H1 (cell line): ENCODE data around the gene WNT1. TPM values are rescaled to one million over a fixed set of nuclear protein-coding genes. Genes with fewer than 3 reads are reported as not detected.

Source experiments
- CTCF ChIA-PET: fragments of 300-600 bp; sonication (Branson Sonifier 250); formaldehyde crosslinking; loops from one replicate; lab custom pipeline; 2021; ENCODE audit not compliant: partially characterized antibody; lab: Charles Lee
- POLR2A ChIA-PET: fragments of 300-600 bp; sonication (Branson Sonifier 250); formaldehyde crosslinking; loops from one replicate; lab custom pipeline; 2021; ENCODE audit warnings: inconsistent platforms; ENCODE audit not compliant: partially characterized antibody; lab: Charles Lee
- DNase-seq, 2 experiments: peaks; one replicate each; pipeline versions ENCODE4 v3.0.0 to v3.0.0-alpha.2; 2010 to 2022; ENCODE audit warnings: low spot score in 2 of 2, low read depth in 1 of 2, mixed read lengths in 1 of 2
- FAIRE-seq: peaks from 2 replicates; lab custom pipeline; 2011; peaks lifted over from hg19 to GRCh38; lab: Jason Lieb, UNC
- H2AFZ ChIP-seq: 2 replicates; pipeline ENCODE4 v1.8.1; 2012; ENCODE audit warnings: low read length, inconsistent platforms
- H2AK5ac ChIP-seq: 2 replicates; pipeline ENCODE4 v1.6.1; 2013; ENCODE audit warnings: low read depth, low read length
- H2BK120ac ChIP-seq: replicated peaks from 2 replicates; pipeline ENCODE3; 2013; ENCODE audit warnings: low read depth, low read length, inconsistent platforms
- H2BK12ac ChIP-seq: 2 replicates; pipeline ENCODE4 v1.6.1; 2013; ENCODE audit warnings: low read depth, low read length
- H2BK15ac ChIP-seq: 2 replicates; pipeline ENCODE4 v1.6.1; 2013; ENCODE audit warnings: low read length
- H2BK20ac ChIP-seq: 2 replicates; pipeline ENCODE4 v1.6.1; 2013; ENCODE audit warnings: low read length
- H2BK5ac ChIP-seq: 2 replicates; pipeline ENCODE4 v1.6.1; 2013; ENCODE audit warnings: low read depth, low read length
- H3K14ac ChIP-seq: 2 replicates; pipeline ENCODE4 v1.6.1; 2013; ENCODE audit warnings: inconsistent platforms; ENCODE audit not compliant: insufficient read length
- H3K18ac ChIP-seq: 2 replicates; pipeline ENCODE4 v1.6.1; 2013; ENCODE audit warnings: low read length; ENCODE audit errors: extremely low read depth
- H3K23ac ChIP-seq: 2 replicates; pipeline ENCODE4 v1.6.1; 2013; ENCODE audit warnings: inconsistent platforms; ENCODE audit not compliant: insufficient read length
- H3K23me2 ChIP-seq: 2 replicates; pipeline ENCODE4 v1.6.1; 2013; ENCODE audit warnings: low read depth, low read length
- H3K27ac ChIP-seq: 2 replicates; pipeline ENCODE4 v1.6.1; 2011; ENCODE audit warnings: low read depth, low read length, inconsistent platforms
- H3K27me3 ChIP-seq, 4 experiments: replicated peaks in 1 of 4; 1 replicate in 1 of 4; 2 replicates in 3 of 4; pipeline versions ENCODE4 v1.6.1 to v1.8.1; 2011 to 2013; ENCODE audit warnings: low read length in 3 of 4, mild to moderate bottlenecking in 3 of 4, inconsistent platforms in 2 of 4, mixed read lengths in 2 of 4, moderate library complexity in 1 of 4; ENCODE audit not compliant: control insufficient read depth in 3 of 4, insufficient read depth in 3 of 4; ENCODE audit errors: extremely low read depth in 1 of 4
- H3K36me3 ChIP-seq, 4 experiments: 2 replicates each; pipeline versions ENCODE4 v1.6.1 to v1.8.1; 2011 to 2013; ENCODE audit warnings: mild to moderate bottlenecking in 4 of 4, low read length in 3 of 4, moderate library complexity in 2 of 4, control low read depth in 1 of 4, inconsistent platforms in 1 of 4; ENCODE audit not compliant: insufficient read depth in 4 of 4, control insufficient read depth in 2 of 4
- H3K4ac ChIP-seq: replicated peaks from 2 replicates; pipeline ENCODE3; 2013; ENCODE audit warnings: low read length, low read depth, mixed read lengths, inconsistent platforms; ENCODE audit not compliant: insufficient read length
- H3K4me1 ChIP-seq, 4 experiments: replicated peaks in 1 of 4; 1 replicate in 1 of 4; 2 replicates in 3 of 4; pipeline versions ENCODE4 v1.6.1 to v1.8.1; 2011 to 2013; ENCODE audit warnings: low read length in 3 of 4, inconsistent platforms in 2 of 4, mixed read lengths in 1 of 4; ENCODE audit not compliant: insufficient read depth in 4 of 4, control insufficient read depth in 3 of 4
- H3K4me2 ChIP-seq, 2 experiments: 2 replicates each; pipeline versions ENCODE4 v1.6.1 to v1.8.1; 2011 to 2013; ENCODE audit warnings: low read depth in 2 of 2, low read length in 2 of 2, control low read depth in 1 of 2, inconsistent platforms in 1 of 2, mild to moderate bottlenecking in 1 of 2; ENCODE audit not compliant: insufficient read depth in 1 of 2
- H3K4me3 ChIP-seq, 4 experiments: fragments of 200-600, 300-600 bp in 1 of 4; sonication (generic), shearing (Covaris generic), sonication (Bioruptor Twin) in 1 of 4; 2 replicates each; pipeline versions ENCODE4 v1.5.1 to v1.8.1; 2011 to 2016; ENCODE audit warnings: low read length in 4 of 4, low read depth in 3 of 4, control low read depth in 2 of 4, inconsistent platforms in 2 of 4, mild to moderate bottlenecking in 2 of 4, mixed read lengths in 1 of 4, moderate library complexity in 1 of 4; ENCODE audit not compliant: insufficient read depth in 2 of 4; ENCODE audit errors: extremely low read depth in 1 of 4
- H3K56ac ChIP-seq: replicated peaks from 2 replicates; pipeline ENCODE3; 2013; ENCODE audit warnings: low read depth, mild to moderate bottlenecking, mixed read lengths, low read length, inconsistent platforms; ENCODE audit not compliant: insufficient read length
- H3K79me1 ChIP-seq: 2 replicates; pipeline ENCODE4 v1.6.1; 2013; ENCODE audit warnings: low read depth, low read length, control low read depth
- H3K79me2 ChIP-seq, 2 experiments: 2 replicates each; pipeline versions ENCODE4 v1.6.1 to v1.8.1; 2012 to 2013; ENCODE audit warnings: low read length in 2 of 2, mild to moderate bottlenecking in 2 of 2, inconsistent platforms in 1 of 2; ENCODE audit not compliant: insufficient read depth in 2 of 2, control insufficient read depth in 1 of 2
- H3K9ac ChIP-seq, 4 experiments: replicated peaks in 1 of 4; 1 replicate in 1 of 4; 2 replicates in 3 of 4; pipeline versions ENCODE4 v1.6.1 to v1.8.1; 2011 to 2013; ENCODE audit warnings: low read depth in 3 of 4, low read length in 3 of 4, control low read depth in 2 of 4, mild to moderate bottlenecking in 2 of 4, moderate library complexity in 2 of 4, inconsistent platforms in 1 of 4; ENCODE audit errors: extremely low read depth in 1 of 4
- H3K9me3 ChIP-seq, 2 experiments: 2 replicates each; pipeline versions ENCODE4 v1.6.1 to v1.8.1; 2012 to 2013; ENCODE audit warnings: mild to moderate bottlenecking in 2 of 2, moderate library complexity in 2 of 2, control low read depth in 1 of 2, inconsistent platforms in 1 of 2, low read depth in 1 of 2, low read length in 1 of 2, mixed read lengths in 1 of 2; ENCODE audit not compliant: insufficient read depth in 2 of 2
- H4K20me1 ChIP-seq, 2 experiments: replicated peaks in 1 of 2; 2 replicates each; pipeline versions ENCODE3 to v1.8.1; 2011 to 2013; ENCODE audit warnings: inconsistent platforms in 2 of 2, low read length in 2 of 2, mild to moderate bottlenecking in 1 of 2; ENCODE audit not compliant: insufficient read depth in 2 of 2, control insufficient read depth in 1 of 2
- H4K5ac ChIP-seq: 2 replicates; pipeline ENCODE4 v1.6.1; 2013; ENCODE audit warnings: low read length, low read depth, mixed read lengths, inconsistent platforms; ENCODE audit not compliant: insufficient read length
- H4K8ac ChIP-seq: 2 replicates; pipeline ENCODE4 v1.8.0; 2013; ENCODE audit warnings: mild to moderate bottlenecking, moderate library complexity, low read length, inconsistent platforms; ENCODE audit not compliant: insufficient read depth; ENCODE audit errors: extremely low read depth
- H4K91ac ChIP-seq: replicated peaks from 2 replicates; pipeline ENCODE3; 2013; ENCODE audit warnings: low read length, mixed read lengths, inconsistent platforms; ENCODE audit not compliant: insufficient read length
- ASH2L ChIP-seq: fragments of 200-600, 300-600 bp; sonication (generic); IDR thresholded peaks from one replicate; pipeline ENCODE4 v1.7.1; 2017; ENCODE audit warnings: low read length
- CREB1 ChIP-seq: IDR thresholded peaks from 2 replicates; pipeline ENCODE4 v1.6.1; 2012; ENCODE audit warnings: inconsistent platforms
- CTCF ChIP-seq, 3 experiments: IDR thresholded peaks; 1 replicate in 2 of 3; 2 replicates in 1 of 3; pipeline versions ENCODE4 v1.5.1 to v1.6.1; 2011; ENCODE audit warnings: low read length in 3 of 3, mild to moderate bottlenecking in 3 of 3, inconsistent platforms in 2 of 3, low read depth in 1 of 3, moderate library complexity in 1 of 3; ENCODE audit not compliant: insufficient read depth in 1 of 3; ENCODE audit errors: control extremely low read depth in 1 of 3
- RAD21 ChIP-seq, 2 experiments: IDR thresholded peaks in 1 of 2; conservative IDR thresholded peaks in 1 of 2; 2 replicates each; pipeline ENCODE4 v1.6.1; 2011; ENCODE audit warnings: low read depth in 2 of 2, low read length in 2 of 2, improper control_type of control experiment in 1 of 2, inconsistent platforms in 1 of 2, mild to moderate bottlenecking in 1 of 2, moderate library complexity in 1 of 2
- RBBP5 ChIP-seq: IDR thresholded peaks from 2 replicates; pipeline ENCODE4 v1.7.1; 2012; ENCODE audit warnings: low read depth, mild to moderate bottlenecking, inconsistent platforms, low read length, moderate library complexity, borderline replicate concordance
- RFX5 ChIP-seq: IDR thresholded peaks from 2 replicates; pipeline ENCODE4 v1.6.1; 2011; ENCODE audit warnings: low read depth, low read length, improper control_type of control experiment, borderline replicate concordance
- SP2 ChIP-seq: IDR thresholded peaks from 2 replicates; pipeline ENCODE4 v1.6.1; 2012; ENCODE audit warnings: mild to moderate bottlenecking, low read length, inconsistent platforms
- TBP ChIP-seq: IDR thresholded peaks from 2 replicates; pipeline ENCODE4 v1.6.1; 2011; ENCODE audit warnings: low read depth, low read length, improper control_type of control experiment
- WGBS, 2 experiments: shearing (Covaris generic) in 1 of 2; methylation state at CpG; one replicate each; pipeline versions ENCODE4 v1.1.6 to v1.1.7; 2013 to 2015; ENCODE audit warnings: low lambda C conversion rate in 2 of 2, mixed read lengths in 2 of 2, inconsistent platforms in 1 of 2, low coverage in 1 of 2, missing lambda C conversion rate in 1 of 2; ENCODE audit not compliant: insufficient replicate concordance in 2 of 2, insufficient coverage in 1 of 2, insufficient read length in 1 of 2; ENCODE audit errors: extremely low coverage in 1 of 2, missing lambda C conversion rate in 1 of 2; 5-methylcytosine and 5-hydroxymethylcytosine counted together
- polyA plus RNA-seq, 7 experiments: library from polyadenylated mRNA; depleted of rRNA in 3 of 7; stranded (reverse) in 5 of 7; unstranded in 2 of 7; fragments of >200 nt in 5 of 7; fragments of 200-250 nt in 2 of 7; gene quantifications; 1 replicate in 5 of 7; 2 replicates in 1 of 7; 4 replicates in 1 of 7; pipeline versions ENCODE4 v1.2.1 to v1.2.3, GENCODE V29; 2011 to 2013; ENCODE audit warnings: missing spikeins in 2 of 7, mixed read lengths in 2 of 7
- total RNA-seq: library from RNA; stranded (reverse); fragmentation: NEBNext Ultra II Directional; extraction: Animal tissue kit (Norgen Biotek cat#: 25700); gene quantifications from 2 replicates; pipeline ENCODE4 v1.2.1, GENCODE V29; 2021

The WNT1 gene
- total and polyA plus RNA-seq, 2 of the 8 experiments (the other 6 are each of a cell fraction or from before 2014, with no cell fraction given) = not detected

GRCh38 chr12:48973941-48974673 lies 4.0 kb upstream of the WNT1 start:
- H3K4me2 ChIP-seq = peak overlapping the region; percentile 5 to 41; a peak in 2 of 4 replicates
- no peak overlapping the region for H2BK20ac ChIP-seq
- no peak overlapping the region for H3K27ac ChIP-seq
- FAIRE-seq (no peak), DNase-seq (peak in 1 of 2 experiments; percentile 91)
- 0 out of 2 replicates have a peak overlapping the region, but pooled peaks have one; percentile 70 for H2AFZ ChIP-seq
- no peak overlapping the region for H3K56ac ChIP-seq
- no peak overlapping the region for H4K5ac ChIP-seq
- no peak overlapping the region for H2BK120ac ChIP-seq
- H3K4me3 ChIP-seq = peak overlapping the region in 1 of 4 experiments; percentile 11; a peak in 1 of 8 replicates
- H4K91ac ChIP-seq = no peak overlapping the region
- H2BK5ac ChIP-seq = no peak overlapping the region
- H4K8ac ChIP-seq = no peak overlapping the region
- no peak overlapping the region for H3K23ac ChIP-seq
- H3K9me3 ChIP-seq = no peaks in the 10 kb centered on the region
- ChIA-PET CTCF (interaction anchor here (0.6 to 40.8 kb wide), 21 partner anchors 8 to 1059 kb away, joined by 3 to 1336 read pairs (median 4); partner anchors contain the start of genes ARF3, DDN, RHEBL1 and RND1), POLR2A (interaction anchor here (0.6 to 2.3 kb wide), 6 partner anchors 10 to 155 kb away, joined by 3 to 5 read pairs (median 4); partner anchors contain the start of genes ARF3 and RND1)
- peaks cover 14% of the 10 kb centered on the region for H3K23me2 ChIP-seq
- H2AK5ac ChIP-seq = no peak overlapping the region
- H2BK12ac ChIP-seq = no peak overlapping the region
- no peak overlapping the region for H3K14ac ChIP-seq
- H3K18ac ChIP-seq = no peak overlapping the region
- H3K79me1 ChIP-seq = no peaks in the 10 kb centered on the region
- peaks cover 75 to 99% (median 96%) of the 10 kb centered on the region in 4 experiments for H3K27me3 ChIP-seq
- H3K9ac ChIP-seq = no peak overlapping the region
- H3K36me3 ChIP-seq = no peaks in the 10 kb centered on the region; a peak in 1 of 8 replicates
- peak overlapping the region; percentile 29; the same call in 1 of the 2 replicates for H2BK15ac ChIP-seq
- WGBS, 2 experiments = 9% methylated on average over 15 of the region's 19 CpGs; no CpG with 5 or more reads in 1 of the 2 experiments
- no peak overlapping the region for H3K4ac ChIP-seq
- H3K4me1 ChIP-seq = peaks cover 8 to 35% (median 30%) of the 10 kb centered on the region in 4 experiments
- peaks cover 6 to 19% of the 10 kb centered on the region in 2 experiments for H4K20me1 ChIP-seq
- no peaks in the 10 kb centered on the region for H3K79me2 ChIP-seq
- TF ChIP-seq TBP (no peak), SP2 (no peak), RFX5 (peak; percentile 70; the same call in 1 of the 2 replicates), CTCF (IDR thresholded peaks at IDR 0.05; ENCODE audit: control extremely low read depth in 1 of 3, insufficient read depth in 1 of 3, low read depth in 1 of 3, low read length in 3 of 3) (peak in 2 of 3 experiments; percentile 79 to 82; a peak in 3 of 4 replicates), RAD21 (IDR thresholded peaks at IDR 0.05 in 1 of 2, conservative IDR thresholded peaks at IDR 0.05 in 1 of 2; ENCODE audit: low read depth in 2 of 2, low read length in 2 of 2) (peak; percentile 37 to 50), RBBP5 (0 out of 2 replicates have a peak, but pooled peaks have one; percentile 18), ASH2L (peak; percentile 29), CREB1 (peak; percentile 32; the same call in 1 of the 2 replicates)
